GM10847 (cell line): ENCODE measurements around the gene PRDM16.

Experiments used
- POLR2A ChIP-seq: IDR thresholded peaks from 2 replicates; pipeline ENCODE4 v1.6.1; 2011; ENCODE audit not compliant: insufficient read length; ENCODE audit errors: extremely low read depth

Gene PRDM16

DNA sequence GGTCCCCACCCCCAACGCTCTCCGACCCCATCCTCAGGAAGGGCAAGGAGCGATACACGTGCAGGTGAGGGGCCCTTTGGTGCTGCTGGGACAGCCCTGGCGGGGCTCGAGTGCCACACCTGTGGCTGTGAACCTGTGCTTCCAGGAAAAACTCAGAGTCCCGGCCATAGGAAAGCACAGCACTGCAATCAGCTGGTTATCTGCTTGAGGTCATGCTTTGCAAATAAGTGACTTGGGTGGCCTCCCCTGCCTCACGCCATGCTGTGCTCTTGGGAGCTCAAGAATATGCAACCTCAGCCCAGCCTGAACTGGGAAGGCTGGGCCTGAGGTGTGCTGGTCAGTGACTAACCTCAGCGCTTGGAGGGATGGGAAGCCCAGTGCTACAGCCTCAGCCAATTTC lies 348.9 kb downstream of the PRDM16 start:
- no peak for TF ChIP-seq POLR2A

DNA sequence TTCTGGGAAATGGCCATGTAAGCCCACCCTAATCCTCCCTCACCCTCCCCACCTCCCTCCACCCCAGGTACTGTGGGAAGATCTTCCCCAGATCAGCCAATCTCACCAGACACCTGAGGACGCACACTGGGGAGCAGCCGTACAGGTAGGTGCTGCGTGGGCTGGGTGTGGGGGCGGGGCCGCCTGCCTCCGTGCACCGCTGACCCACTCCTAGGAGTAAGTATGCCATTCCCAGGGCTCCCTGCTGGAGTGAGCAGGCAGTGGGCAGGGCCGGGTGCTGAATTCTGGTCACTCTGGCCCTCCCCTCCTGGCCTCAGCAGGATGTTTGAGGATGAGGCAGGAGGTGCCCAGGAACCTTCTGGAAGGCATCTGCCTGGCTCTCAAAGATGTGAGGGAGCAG lies 349.6 kb downstream of the PRDM16 start:
- TF ChIP-seq POLR2A, result no peak

DNA sequence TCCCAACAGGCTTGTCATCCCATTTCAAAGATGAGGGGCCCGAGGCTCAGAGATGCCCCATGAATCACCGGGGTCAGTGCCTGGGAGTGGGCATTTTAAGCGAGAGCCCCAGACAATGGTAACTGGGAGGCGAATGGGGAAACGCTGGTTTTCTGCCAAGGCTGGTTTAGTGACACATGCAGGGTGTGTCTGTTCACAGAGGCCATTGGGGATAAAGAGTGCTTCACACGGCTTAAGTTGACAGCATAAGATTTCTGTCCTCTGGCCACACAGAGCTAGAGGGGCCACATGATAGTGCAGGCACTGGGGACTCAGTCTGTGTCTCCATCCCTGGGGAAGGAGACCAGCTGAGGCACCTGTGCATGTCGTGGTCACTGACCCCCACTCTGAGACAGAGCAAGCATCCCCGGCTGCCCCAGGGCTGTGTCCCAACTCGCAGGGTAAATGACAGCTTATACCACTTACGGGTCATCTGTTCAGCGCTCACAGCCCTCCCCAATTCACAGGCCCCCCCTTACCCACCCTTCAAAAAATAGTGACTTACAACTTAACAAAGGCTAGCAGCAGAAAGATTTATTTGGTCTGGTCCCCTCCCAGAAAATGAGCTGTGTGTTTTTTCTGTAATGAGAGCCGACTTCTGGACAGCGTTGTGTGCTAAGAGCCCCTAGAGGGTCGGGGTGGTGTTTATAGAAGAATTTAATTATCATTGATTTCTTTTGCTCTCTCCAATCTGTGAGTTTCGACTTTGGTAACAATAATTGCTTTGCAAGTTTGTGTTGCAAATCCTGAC lies 350.6 kb downstream of the PRDM16 start:
- no peak for TF ChIP-seq POLR2A

- TF ChIP-seq POLR2A, result no peak
These were observed 351.4 kb downstream of the PRDM16 start for GRCh38 chr1:3420218-3420951.

GRCh38 chr1:3422638-3423037 lies 353.6 kb downstream of the PRDM16 start:
- TF ChIP-seq POLR2A, result no peak

DNA sequence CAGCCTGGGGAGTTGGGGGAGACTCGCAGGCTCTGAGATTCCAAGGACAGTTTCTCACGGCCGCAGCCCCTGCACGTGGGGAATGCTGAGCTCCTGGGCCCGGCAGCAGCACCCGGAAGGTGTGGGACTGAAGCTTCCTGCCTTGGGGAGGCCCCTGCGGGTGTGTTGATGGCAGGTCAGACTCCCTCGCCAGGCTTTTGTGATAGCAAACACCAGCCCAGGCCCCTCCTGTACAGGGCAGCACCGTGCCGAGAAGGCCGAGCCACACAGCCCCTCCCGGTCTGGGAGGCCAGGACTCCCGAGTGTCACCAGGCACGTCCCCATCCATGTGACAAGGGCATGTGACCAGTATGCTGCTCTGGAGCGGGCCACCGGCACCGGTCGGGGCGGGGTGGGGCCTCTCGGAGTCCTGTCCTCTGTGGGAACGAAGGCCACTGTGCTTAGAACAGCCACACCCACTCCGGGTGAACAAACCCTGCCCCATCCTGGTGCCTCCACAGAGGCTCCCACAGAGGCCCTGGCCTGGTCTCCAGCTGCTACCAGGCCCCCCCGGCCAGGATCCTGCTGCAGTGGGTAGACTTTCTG lies 354.3 kb downstream of the PRDM16 start:
- TF ChIP-seq POLR2A, result no peak

DNA sequence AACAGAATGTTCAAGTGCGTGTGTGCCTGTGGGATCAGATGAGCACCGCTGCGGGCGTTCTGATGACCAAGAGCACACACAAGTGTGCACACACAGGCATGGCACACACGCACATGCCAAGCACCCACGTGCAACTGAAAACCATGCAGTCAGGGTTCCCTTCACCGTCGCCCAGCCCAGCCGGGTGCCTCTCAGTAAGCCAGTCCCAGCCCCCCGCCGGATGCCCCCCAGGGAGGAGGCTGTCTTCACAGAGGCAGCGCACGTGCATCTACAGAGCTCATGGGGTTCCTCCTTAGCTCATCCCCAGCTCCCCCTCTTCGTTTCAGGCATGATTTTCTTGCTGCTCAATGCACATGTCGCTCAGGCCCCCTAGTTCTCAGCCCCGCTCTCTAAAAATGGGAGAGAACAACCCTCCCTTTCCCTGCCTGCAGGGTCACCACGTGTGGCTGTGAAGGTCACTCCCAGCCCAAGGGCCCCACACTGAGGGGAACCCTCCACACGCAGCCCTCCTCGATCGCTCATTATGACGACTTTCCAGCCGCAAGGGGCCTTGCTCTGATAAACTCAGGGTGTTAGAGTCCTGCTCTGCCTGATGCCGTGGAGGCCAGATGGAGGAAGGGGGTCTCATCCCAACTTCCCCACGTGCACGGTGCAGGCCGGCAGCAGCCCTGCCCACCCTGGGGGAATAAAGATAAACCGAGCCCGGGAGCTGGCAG lies 355.1 kb downstream of the PRDM16 start:
- TF ChIP-seq POLR2A, result no peak

DNA sequence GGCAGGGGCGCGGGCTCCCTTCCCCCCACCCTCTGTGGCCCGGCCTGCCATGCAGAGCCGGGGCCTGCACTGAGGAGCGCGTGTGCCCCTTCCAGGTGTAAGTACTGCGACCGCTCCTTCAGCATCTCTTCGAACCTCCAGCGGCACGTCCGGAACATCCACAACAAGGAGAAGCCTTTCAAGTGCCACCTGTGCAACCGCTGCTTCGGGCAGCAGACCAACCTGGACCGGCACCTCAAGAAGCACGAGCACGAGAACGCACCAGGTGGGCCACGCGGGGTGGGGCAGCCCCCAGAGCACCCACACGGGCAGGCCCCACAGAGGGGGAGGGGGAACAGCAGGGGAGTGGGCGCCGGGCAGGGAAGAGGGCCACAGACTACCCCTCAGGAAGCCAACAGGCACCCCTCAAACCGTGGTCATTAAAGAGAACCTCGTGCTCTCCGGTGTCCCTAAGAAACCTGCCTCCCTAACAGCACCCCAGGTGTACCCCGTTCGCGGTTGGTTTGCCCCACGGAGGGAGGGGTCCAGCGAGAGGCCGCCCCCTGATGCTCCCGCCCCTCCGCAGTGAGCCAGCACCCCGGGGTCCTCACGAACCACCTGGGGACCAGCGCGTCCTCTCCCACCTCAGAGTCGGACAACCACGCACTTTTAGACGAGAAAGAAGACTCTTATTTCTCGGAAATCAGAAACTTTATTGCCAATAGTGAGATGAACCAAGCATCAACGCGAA lies 356.6 kb downstream of the PRDM16 start:
- TF ChIP-seq POLR2A, result no peak

- no peak for TF ChIP-seq POLR2A
These were observed 358.0 kb downstream of the PRDM16 start for GRCh38 chr1:3426956-3427535.

DNA sequence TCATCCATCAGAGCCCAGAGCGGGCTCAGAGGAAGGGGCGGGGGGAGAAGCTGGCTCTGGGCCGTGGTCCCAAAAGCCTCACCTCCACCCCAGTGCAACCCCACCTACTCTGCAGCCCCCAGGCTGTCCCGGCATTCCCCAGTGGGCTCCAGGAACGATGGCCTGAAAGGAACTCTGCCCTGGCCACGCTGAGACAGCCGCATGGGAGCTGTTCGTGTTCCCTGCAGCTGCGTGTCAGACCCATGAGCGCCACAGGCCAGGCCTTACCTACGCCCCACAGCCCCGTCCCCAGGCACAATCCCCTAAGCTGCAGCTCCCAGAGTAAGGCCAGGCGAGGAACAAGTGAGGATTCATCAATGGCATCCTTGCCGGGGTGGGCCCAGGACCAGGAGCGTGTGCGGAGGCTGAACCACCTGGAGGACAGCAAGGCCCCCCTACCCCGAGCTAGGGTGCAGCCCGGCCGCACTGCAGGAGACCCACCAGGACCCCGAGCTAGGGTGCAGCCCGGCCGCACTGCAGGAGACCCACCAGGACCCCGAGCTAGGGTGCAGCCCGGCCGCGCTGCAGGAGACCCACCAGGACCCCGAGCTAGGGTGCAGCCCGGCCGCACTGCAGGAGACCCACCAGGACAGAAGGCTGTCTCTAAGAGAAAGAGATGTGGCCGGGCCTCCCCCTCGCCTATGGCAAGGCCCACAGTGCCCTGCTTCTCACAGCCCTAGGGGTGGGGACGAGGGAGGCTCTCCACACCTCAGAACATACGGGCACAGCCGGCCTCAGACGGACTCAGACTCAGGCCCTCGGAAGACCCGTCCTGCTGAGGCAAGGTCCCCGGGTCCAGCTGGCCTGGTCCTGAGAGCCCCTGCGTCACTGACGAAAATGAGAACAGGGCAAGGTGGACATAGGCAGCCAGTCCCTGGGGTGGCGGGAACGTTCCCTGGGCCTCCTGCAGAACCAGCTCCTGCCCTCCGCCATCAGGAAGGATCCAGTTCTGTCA lies 359.0 kb downstream of the PRDM16 start:
- TF ChIP-seq POLR2A, result no peak

DNA sequence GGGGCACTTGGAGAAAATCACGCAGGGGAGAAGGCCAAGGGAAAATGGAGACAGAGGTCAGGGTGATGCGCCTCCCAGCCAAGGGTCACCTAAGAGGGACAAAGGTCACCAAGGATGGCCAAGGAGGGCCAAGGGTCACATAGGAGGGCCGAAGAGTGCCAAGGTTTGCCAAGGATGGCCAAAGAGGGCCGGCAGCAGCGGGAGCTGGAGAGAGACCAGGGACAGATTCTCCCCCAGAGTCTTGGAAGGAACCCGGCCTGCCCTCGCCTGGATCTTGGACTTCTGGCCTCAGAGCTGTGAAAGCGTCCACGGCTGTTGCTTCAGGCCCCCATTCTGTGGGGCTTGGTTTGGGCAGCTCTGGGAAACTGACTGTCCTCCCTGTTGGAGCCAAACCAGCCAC lies 359.9 kb downstream of the PRDM16 start:
- no peak for TF ChIP-seq POLR2A

- no peak for TF ChIP-seq POLR2A
These were observed 360.3 kb downstream of the PRDM16 start for GRCh38 chr1:3429320-3429719.

DNA sequence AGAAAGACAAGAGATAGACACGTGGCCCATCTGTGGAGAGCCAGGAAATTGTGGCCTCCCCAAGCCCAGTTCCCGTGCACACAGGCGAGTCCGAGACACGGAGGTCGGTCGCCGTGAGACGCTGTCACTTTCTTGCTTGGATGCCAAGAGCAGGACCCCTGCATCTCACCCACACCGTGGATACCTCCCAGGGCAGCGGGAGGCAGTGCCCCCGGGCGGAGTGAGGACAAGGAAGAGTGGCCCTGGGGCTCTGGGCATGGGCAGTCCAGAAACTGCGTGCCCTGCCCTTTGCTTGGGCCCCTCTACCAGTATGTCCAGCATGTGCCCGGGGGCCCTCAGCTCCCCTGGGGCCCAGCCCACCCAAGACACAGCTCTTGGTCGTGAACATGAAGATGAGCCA lies 360.8 kb downstream of the PRDM16 start:
- TF ChIP-seq POLR2A, result no peak
